Stimulated activated CD4-positive, alpha-beta T cell treated with anti-CD3 and anti-CD28 coated beads, Interleukin-15, amount 100 ng/mL, for 1 hour (primary cell): ENCODE results near the gene ARHGAP36.

Experiments
- DNase-seq, 2 donors: peaks; one replicate each; pipeline ENCODE4 v3.0.0-alpha.2; 2020; ENCODE audit warnings: low read depth in 1 of 2, low spot score in 1 of 2

ARHGAP36 gene

GRCh38 chrX:131072871-131073571 lies 14.9 kb downstream of the ARHGAP36 start:
- no peak for DNase-seq

DNA sequence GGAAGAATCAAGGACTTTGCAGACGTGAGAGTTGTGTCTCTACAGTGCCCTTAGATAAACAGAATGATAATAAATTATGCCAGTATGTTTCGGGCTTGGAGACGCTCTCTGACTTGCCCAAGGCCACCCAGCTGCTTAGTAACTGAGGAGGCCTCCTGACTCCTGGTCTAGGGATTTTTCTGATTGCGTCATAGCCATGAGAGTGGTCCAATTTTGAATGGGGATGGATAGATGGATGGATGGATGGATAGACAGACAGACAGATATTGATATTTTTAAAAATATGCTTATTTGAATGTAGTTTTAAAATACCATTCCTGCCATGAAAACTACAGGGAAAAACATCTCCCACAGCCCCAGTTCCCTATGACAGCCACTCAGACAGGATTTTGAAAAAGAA lies 15.5 kb downstream of the ARHGAP36 start:
- no peak for DNase-seq

GRCh38 chrX:131081772-131082740 lies 23.9 kb downstream of the ARHGAP36 start:
- no peak for DNase-seq

DNA sequence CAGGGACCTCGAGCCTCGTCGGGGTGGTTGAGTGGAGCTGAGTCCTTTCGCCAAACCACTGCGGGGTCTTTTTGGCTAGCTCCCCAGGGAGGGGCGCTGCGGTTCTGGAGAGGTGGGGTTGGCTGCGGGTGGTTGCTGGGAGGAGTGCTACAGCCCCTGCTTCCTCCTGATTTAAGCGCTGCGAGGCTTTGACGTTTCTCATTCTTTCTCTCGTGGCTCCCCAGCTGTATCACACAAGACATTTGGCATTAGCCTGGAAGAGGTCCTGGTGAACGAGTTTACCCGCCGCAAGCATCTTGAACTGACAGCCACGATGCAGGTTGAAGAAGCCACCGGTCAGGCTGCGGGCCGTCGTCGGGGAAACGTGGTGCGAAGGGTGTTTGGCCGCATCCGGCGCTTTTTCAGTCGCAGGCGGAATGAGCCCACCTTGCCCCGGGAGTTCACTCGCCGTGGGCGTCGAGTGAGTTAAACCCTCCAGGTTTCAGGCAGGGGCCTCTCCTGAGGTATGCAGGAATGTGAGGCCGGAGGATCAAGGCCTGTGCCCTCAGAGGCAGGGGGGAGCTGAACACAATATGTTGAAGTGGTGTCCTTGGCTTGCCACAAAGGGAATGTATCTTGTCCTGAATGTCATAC lies 25.5 kb downstream of the ARHGAP36 start:
- no peak for DNase-seq

- no peak for DNase-seq
Measured at GRCh38 chrX:131084145-131084544, 26.0 kb downstream of the ARHGAP36 start.

DNA sequence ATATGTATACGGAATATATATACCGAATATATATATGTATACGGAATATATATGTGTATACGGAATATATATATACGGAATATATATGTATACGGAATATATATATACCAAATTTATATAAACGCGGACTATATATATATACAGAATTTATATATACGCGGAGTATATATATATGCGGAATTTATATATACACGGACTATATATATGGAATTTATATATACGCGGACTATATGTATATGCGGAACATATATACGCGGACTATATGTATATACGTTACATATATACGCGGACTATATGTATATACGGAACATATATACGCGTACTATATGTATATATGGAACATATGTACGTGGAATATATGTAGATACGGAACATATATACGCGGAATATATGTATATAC lies 78.6 kb downstream of the ARHGAP36 start:
- no peak for DNase-seq

DNA sequence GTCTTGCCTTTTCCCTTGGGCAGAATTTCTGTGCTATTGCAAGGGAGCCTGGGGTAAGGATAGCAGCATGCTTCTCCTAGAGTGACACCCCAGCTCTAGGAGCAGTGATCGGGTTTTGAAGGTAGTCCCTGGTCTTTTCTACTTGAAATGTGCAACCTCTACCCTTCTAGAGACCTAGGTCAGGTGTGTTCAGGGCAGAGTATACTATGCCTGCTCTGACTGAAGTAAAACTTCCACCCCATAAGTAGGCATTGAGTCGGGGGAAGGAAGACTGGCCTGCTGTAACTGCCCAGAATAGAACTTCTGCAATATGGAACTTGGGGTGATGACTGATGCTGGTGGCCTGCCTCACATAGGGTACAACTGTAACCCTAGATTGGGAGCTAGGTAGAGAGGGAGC lies 80.9 kb downstream of the ARHGAP36 start:
- DNase-seq = no peak
